ENCODE data around the gene CADM2. TPM values are rescaled to one million over a fixed set of nuclear protein-coding genes. Genes with fewer than 3 reads are reported as not detected.

CADM2 gene
- total and polyA plus RNA-seq, 3 donors from 2014 or later = 1.3 to 4.0 (median 2.7) TPM

GRCh38 chr3:85394424-85394823 lies 435.6 kb downstream of the CADM2 start:
- DNase-seq = no peak
- H3K36me3 ChIP-seq (ENCODE audit: low read depth, missing control alignments) = no peaks in the 10 kb centered on the region
- H3K9me3 ChIP-seq = no peaks in the 10 kb centered on the region
- H3K27me3 ChIP-seq = no peaks in the 10 kb centered on the region
- no peak for TF ChIP-seq POLR2A (IDR thresholded peaks at IDR 0.05)
- WGBS, 2 donors = 32 to 40% methylated on average over 1 of the region's 1 CpG
- no peak overlapping the region for H3K4me3 ChIP-seq
- intact Hi-C loops (cut with DNase I; ENCODE audit: low total_unique reads) = no loop called here
- no peak overlapping the region for H3K27ac ChIP-seq
- no peaks in the 10 kb centered on the region for H3K4me1 ChIP-seq

DNA sequence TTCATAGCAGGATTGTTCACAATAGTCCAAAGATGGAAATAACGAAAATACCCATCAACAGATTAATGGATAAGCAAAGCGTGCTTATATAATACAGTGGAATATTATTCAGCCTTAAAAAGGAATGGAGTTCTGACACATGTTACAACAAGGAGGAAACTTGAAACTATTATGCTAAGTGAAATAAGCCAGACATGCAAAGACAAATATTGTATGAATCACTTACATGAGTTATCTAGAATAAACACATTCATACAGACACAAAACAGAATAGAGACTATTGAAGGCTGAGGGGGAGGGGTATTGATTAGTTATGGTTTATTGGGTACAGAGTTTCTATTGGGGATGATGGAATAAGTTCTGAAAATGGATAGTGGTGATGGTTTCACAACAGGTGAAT lies 438.6 kb downstream of the CADM2 start:
- Histone ChIP-seq H3K4me3 (no peak overlapping the region), H3K36me3 (ENCODE audit: low read depth, missing control alignments) (no peaks in the 10 kb centered on the region), H3K4me1 (no peaks in the 10 kb centered on the region), H3K27me3 (no peaks in the 10 kb centered on the region), H3K9me3 (no peaks in the 10 kb centered on the region), H3K27ac (no peak overlapping the region)
- WGBS, 2 donors = 77 to 90% methylated on average over 2 of the region's 2 CpGs
- intact Hi-C loops (cut with DNase I; ENCODE audit: low total_unique reads) = no loop called here
- DNase-seq = no peak
- TF ChIP-seq POLR2A (IDR thresholded peaks at IDR 0.05) = no peak
- TF ChIP-seq, protein P1, sequence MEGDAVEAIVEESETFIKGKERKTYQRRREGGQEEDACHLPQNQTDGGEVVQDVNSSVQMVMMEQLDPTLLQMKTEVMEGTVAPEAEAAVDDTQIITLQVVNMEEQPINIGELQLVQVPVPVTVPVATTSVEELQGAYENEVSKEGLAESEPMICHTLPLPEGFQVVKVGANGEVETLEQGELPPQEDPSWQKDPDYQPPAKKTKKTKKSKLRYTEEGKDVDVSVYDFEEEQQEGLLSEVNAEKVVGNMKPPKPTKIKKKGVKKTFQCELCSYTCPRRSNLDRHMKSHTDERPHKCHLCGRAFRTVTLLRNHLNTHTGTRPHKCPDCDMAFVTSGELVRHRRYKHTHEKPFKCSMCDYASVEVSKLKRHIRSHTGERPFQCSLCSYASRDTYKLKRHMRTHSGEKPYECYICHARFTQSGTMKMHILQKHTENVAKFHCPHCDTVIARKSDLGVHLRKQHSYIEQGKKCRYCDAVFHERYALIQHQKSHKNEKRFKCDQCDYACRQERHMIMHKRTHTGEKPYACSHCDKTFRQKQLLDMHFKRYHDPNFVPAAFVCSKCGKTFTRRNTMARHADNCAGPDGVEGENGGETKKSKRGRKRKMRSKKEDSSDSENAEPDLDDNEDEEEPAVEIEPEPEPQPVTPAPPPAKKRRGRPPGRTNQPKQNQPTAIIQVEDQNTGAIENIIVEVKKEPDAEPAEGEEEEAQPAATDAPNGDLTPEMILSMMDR (IDR thresholded peaks at IDR 0.05) = no peak

GRCh38 chr3:85426121-85426520 lies 467.3 kb downstream of the CADM2 start:
- H3K27ac ChIP-seq = no peak overlapping the region
- H3K4me3 ChIP-seq = no peak overlapping the region
- no peaks in the 10 kb centered on the region for H3K36me3 ChIP-seq (ENCODE audit: low read depth, missing control alignments)
- DNase-seq = no peak
- no peaks in the 10 kb centered on the region for H3K4me1 ChIP-seq
- TF ChIP-seq, protein P1 (IDR thresholded peaks at IDR 0.05) = no peak
- TF ChIP-seq POLR2A (IDR thresholded peaks at IDR 0.05) = no peak
- no peaks in the 10 kb centered on the region for H3K9me3 ChIP-seq
- intact Hi-C loops (cut with DNase I; ENCODE audit: low total_unique reads) = no loop called here
- WGBS, 2 donors = 67 to 71% methylated on average over 4 of the region's 4 CpGs
- H3K27me3 ChIP-seq = no peaks in the 10 kb centered on the region

- Histone ChIP-seq H3K9me3 (no peaks in the 10 kb centered on the region), H3K27me3 (no peaks in the 10 kb centered on the region), H3K4me1 (no peaks in the 10 kb centered on the region), H3K4me3 (no peak overlapping the region), H3K27ac (no peak overlapping the region), H3K36me3 (ENCODE audit: low read depth, missing control alignments) (no peaks in the 10 kb centered on the region)
- TF ChIP-seq, protein P1 (IDR thresholded peaks at IDR 0.05) = no peak
- TF ChIP-seq POLR2A (IDR thresholded peaks at IDR 0.05) = no peak
- intact Hi-C loops (cut with DNase I; ENCODE audit: low total_unique reads) = no loop called here
- no peak for DNase-seq
- WGBS, 2 donors = 74 to 76% methylated on average over 1 of the region's 1 CpG
These were observed 468.7 kb downstream of the CADM2 start for GRCh38 chr3:85427467-85427866.

DNA sequence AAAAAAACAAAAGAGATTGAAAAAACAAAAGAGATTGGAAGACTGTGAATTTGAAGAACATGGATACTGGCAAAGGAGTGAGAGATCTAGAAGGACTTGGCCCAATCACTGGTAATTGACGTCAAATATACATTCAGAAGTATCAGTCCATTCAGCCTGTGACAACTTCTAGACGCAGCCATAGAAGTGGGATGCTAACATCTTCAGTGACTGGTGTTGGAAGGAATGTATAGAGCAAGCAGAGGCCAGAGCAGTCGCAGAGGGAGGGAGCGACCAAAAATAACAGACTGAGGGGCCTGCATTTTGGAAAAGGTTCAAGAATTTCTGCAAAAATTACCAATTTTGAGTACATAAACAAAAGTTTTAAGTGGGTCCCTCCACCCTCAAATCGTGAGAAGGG lies 473.3 kb downstream of the CADM2 start:
- no peaks in the 10 kb centered on the region for H3K27me3 ChIP-seq
- 70 to 78% methylated on average over 5 of the region's 5 CpGs for WGBS, 2 donors
- no peak for DNase-seq
- no peak overlapping the region for H3K4me3 ChIP-seq
- intact Hi-C loops (cut with DNase I; ENCODE audit: low total_unique reads) = no loop called here
- no peaks in the 10 kb centered on the region for H3K4me1 ChIP-seq
- no peaks in the 10 kb centered on the region for H3K9me3 ChIP-seq
- TF ChIP-seq, protein P1 (IDR thresholded peaks at IDR 0.05) = no peak
- no peak for TF ChIP-seq POLR2A (IDR thresholded peaks at IDR 0.05)
- no peaks in the 10 kb centered on the region for H3K36me3 ChIP-seq (ENCODE audit: low read depth, missing control alignments)
- no peak overlapping the region for H3K27ac ChIP-seq
